Vagina (tissue), 2 donors: ENCODE measurements around the gene SLC19A1.

Source experiments
- POLR2A ChIP-seq, 2 donors: fragments of 450-650 bp; IDR thresholded peaks; one replicate each; pipeline ENCODE4 v1.6.1; 2017; ENCODE audit warnings: antibody characterized with exemption in 2 of 2, mild to moderate bottlenecking in 2 of 2, moderate library complexity in 2 of 2
- POLR2AphosphoS5 ChIP-seq, 2 donors: sonication (generic); formaldehyde crosslinking; IDR thresholded peaks; one replicate each; pipeline ENCODE4 v1.9.0; 2017; ENCODE audit warnings: antibody characterized with exemption in 2 of 2, mild to moderate bottlenecking in 2 of 2, low read depth in 1 of 2; ENCODE audit not compliant: insufficient read depth in 1 of 2
- TF ChIP-seq, protein P1 (sequence below), 3 experiments: fragments of 450-650 bp in 2 of 3; fragments of 200-600 bp in 1 of 3; sonication (generic) in 1 of 3; IDR thresholded peaks; one replicate each; pipeline ENCODE4 v1.5.1; 2017 to 2019; ENCODE audit warnings: antibody characterized with exemption in 3 of 3, mild to moderate bottlenecking in 2 of 3, moderate library complexity in 2 of 3

DNA sequence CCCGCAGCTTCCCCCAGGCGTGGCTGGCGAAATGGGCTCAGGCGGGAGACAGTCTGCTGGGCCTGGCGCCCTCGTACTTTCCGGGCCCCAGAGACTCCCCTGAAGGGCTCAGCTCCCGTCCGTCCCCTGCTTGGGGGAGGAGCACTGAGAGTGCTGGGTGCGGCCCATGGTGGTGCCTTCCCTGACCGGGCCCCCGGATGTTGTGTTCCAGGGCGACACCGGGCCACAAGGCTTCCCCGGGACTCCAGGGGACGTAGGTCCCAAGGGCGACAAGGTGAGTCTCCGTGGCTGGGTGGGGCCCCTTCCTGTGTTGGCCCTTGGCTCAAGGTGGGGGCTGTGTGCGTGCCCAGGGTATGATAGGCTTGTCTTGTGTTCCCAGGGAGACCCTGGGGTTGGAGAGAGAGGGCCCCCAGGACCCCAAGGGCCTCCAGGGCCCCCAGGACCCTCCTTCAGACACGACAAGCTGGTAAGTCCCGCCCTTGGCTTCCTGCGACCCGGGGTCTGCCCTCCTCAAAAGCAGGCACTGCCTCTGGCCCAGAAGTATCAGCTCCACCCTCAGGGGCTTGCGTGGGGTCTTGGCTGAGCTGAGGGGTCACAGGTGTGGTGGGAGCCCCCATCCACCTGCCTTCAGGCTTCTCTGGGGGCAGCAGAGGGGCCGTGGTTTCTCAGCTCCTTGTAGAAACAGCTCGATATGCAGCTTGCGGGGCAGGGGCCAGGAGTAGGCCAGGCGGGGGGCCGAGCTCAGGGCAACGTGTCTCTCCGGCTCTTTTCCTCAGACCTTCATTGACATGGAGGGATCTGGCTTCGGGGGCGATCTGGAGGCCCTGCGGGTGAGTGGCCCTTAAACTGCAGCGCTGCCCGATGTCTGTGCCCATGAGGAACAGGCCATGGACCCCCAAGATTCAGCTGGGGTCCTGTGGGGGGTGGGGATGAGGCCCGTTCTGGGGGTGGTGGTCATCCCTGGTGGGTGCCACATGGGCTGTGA, 62.3 kb downstream of the SLC19A1 start:
- TF ChIP-seq, protein P1, sequence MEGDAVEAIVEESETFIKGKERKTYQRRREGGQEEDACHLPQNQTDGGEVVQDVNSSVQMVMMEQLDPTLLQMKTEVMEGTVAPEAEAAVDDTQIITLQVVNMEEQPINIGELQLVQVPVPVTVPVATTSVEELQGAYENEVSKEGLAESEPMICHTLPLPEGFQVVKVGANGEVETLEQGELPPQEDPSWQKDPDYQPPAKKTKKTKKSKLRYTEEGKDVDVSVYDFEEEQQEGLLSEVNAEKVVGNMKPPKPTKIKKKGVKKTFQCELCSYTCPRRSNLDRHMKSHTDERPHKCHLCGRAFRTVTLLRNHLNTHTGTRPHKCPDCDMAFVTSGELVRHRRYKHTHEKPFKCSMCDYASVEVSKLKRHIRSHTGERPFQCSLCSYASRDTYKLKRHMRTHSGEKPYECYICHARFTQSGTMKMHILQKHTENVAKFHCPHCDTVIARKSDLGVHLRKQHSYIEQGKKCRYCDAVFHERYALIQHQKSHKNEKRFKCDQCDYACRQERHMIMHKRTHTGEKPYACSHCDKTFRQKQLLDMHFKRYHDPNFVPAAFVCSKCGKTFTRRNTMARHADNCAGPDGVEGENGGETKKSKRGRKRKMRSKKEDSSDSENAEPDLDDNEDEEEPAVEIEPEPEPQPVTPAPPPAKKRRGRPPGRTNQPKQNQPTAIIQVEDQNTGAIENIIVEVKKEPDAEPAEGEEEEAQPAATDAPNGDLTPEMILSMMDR (IDR thresholded peaks at IDR 0.05) = no peak
- no peak for TF ChIP-seq POLR2A (IDR thresholded peaks at IDR 0.05)
- TF ChIP-seq POLR2AphosphoS5 (IDR thresholded peaks at IDR 0.05; ENCODE audit: insufficient read depth in 1 of 2, low read depth in 1 of 2) = no peak
